Kasumi-1 (cell line): Measurements from ENCODE around the gene SCUBE2.

Experiments
- DNase-seq, 2 experiments: peaks; one replicate each; lab custom pipeline; 2025; lab: John Stamatoyannopoulos, UW

The SCUBE2 gene

GRCh38 chr11:9091044-9091922 is at the start of gene SCUBE2:
TSS of gene SCUBE2 (minus strand) at chr11:9091599. CDS start at chr11:9091528, 71 bp downstream.
- DNase-seq = no peak

- no peak for DNase-seq
These were observed 49.8 kb upstream of the SCUBE2 start for GRCh38 chr11:9141186-9141585.

- DNase-seq = no peak
These were observed 48.4 kb upstream of the SCUBE2 start for GRCh38 chr11:9139628-9140357.

DNA sequence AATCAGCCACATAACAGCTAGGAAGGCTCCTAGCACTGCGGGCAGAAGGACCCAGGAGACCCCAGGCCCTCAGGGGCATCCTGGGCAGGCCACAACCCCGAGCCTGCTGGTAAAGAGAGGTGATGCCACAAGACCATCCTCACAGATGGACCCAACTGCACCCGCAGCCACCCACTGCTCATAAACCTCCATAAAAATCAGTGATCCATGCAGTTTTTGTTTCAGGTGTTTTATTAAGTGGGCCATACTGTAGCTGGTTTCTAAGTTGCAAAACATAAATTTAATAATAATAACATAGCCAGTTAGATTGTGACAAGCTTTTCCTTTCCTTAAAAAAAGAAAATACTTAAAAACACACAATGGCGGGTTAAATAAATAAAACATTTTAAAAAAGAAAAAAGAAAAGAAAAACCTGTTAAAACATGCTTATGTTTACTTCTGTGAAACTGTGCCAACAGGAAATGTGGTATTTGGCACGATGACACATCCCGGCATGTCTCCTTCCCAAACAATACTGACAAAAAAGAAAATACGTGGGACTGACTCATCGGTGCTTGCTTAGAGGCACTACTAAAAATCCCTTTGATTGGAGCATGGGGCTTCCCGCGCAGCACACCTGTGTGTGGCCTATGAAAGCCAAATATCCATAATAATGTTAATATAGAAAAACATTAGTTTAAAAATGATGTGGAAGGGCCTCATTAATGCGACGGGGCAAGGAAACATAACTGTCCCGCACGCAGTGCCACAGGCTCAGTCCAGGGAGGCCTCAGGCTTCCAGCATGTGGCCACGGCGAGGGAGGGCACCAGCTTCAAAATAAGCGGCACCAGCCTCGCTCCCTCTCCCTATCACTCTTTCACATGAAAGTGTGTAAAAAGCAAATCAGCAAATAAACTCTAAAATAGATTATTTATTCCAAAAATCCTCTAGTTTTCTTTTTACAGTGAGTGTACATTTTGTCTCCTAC is 47.5 kb upstream of the SCUBE2 start:
- DNase-seq = no peak

DNA sequence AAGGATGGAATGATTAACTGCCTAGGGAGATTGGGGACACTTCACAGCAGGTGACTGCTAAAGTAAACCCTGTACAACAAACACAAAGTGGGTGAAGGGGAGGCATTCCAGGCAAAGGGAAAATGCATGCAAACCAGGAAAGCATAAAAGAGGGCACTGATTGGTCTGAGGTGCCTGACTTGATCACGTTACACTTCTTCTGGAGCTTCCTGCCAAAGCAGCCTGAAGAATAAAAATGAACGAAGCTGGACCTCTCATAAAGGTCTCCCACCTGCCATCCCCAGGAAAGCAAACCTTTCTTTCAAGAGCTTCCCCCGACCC is 46.7 kb upstream of the SCUBE2 start:
- no peak for DNase-seq

DNA sequence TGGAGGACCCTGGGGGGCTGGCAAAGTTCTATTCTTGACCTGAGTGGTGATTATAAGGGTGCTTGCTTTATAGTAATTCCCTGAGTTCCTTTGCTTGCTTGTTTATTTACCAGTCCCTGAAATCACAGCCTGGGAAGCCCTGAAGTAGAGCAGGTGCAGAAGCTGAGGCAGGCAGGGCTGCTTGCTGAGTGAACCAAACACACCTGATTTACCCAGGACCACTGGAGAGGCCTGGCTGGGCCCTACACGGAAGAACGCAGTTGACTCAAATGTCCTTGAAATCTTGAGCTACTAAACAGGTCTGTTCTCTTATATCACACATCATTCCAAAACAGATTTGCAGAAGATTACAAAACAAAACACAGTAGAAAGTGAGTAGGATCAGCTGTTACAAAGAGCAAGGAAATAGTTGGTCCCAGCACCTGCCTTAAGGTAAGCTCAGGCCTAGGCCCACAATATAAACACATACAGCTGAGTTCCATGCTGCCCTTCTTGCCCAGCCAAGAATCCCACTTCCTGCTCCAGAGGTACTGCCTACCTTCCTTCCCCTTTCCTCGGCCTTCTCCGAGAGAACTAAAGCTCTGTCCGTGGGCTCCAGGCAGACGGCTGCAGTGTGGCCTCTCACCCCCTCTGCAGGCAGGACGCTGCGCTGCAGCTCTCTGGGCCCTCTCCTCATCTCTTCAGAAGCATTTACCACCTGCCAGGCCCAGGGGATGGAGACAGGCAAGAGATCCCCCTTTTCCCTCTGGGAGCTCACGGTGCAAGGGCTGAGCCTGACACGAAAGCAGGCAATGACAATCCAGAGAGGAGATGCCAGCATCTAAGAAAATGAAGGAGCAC is 46.1 kb upstream of the SCUBE2 start:
- DNase-seq = peak; percentile 75 to 80

DNA sequence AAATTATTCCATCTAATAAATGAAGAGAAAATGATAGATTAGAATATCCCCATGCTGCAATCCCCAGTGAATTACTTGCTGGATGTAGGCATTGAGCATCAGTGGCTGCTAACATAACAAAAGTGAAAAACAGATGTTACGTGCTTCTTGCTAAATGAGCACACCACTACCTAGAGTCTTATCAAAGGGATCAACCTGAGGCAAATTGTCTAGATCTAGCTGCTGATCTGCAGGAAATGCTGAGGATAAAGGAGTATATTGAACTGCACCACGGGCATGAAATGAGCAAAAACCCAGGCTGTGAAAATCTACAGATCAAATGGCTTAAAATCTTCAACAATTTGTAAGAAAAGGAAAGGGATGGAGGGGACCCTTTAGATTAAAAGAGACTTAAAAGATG is 45.3 kb upstream of the SCUBE2 start:
- no peak for DNase-seq

GRCh38 chr11:9133956-9134355 is 42.6 kb upstream of the SCUBE2 start:
- DNase-seq = no peak

- no peak for DNase-seq
These were observed 40.9 kb upstream of the SCUBE2 start for GRCh38 chr11:9132203-9132878.

GRCh38 chr11:9130297-9130696 is 38.9 kb upstream of the SCUBE2 start:
- DNase-seq = peak; percentile 47 to 77

- no peak for DNase-seq
These were observed 35.2 kb upstream of the SCUBE2 start for GRCh38 chr11:9126636-9127035.

GRCh38 chr11:9125185-9125886 is 33.9 kb upstream of the SCUBE2 start:
- no peak for DNase-seq

DNA sequence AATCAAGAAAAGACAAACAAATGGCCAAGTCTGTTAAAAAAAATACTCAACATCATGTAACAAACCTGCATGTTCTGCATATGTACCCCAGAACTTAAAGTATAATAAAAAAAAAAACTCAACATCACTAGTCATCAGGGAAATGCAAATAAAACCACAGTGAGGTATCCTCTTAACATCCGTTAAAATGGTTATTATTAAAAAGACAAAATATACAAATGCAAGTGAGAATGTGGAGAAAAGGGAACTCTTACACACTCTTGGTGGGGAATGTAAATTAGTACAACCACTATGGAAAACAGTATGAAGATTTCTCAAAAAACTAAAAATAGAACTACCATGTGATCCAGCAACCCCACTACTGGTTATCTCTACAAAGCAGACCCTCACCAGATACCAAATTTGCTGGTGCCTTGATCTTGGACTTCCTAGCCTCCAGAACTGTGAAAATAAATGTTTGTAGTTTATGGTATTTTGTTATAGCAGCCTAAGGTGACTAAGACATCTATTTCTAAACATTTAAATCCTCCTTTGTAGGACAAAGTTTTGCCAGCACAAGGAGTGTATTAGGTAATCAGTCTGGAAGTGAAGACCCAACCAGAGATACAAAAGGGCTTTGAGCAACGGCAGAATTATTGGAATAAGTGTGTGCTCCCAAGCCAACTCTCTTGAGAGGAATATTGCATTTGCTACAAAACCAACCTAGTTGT is 32.4 kb upstream of the SCUBE2 start:
- DNase-seq = no peak

DNA sequence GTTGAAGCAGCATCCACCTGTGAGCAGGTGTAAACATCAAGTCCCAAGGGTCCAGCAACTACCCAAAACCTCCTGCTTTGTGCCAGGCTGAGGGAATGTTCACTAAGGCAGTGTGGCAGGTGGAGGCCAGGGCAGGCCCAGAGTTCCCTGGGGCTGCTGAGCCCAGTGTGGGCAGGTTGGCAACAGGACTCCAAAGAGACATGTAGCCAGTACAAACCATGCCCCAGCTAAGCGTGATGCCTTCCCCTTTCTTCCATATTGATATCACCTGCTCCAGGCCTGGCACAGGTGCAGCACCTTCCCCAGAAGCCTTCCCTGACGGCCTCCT is 30.0 kb upstream of the SCUBE2 start:
- DNase-seq = no peak

DNA sequence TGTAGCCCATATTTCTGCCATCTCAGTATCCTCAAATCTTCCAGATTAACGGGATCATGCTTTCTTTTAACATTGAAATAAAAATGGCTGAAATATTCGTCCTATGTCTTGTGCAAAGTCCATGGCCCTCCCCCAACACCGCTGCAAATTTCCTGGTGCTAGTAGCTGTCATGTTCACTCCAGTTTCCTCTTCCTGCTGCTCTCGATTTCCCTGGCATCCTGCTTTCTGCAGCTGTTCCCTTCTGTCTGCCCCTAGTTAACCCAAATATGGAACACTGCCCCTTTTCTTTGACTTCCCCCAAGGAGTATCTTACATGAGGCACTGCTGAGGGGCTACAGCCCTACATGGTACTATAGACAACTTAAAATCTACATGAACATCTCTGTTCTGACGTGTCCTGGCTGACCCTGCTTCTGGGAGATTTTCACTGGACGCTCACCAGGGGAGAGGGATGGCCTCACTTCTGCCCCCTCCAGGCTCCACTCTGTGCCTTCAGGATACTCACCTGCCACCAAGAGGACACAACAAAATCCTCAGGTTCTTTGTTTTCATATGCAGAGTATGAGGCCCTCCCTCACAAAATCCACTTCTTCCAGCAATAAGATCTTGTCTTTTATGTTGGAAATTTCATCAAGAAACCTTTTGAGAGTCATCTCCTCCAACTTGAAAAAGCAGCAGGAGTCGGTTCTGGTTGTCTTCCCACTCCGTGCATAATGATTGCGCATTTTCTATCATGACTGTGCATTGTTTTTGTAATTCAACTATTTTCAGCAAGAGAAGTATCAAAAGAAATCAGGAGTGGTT is 29.5 kb upstream of the SCUBE2 start:
- DNase-seq = no peak

DNA sequence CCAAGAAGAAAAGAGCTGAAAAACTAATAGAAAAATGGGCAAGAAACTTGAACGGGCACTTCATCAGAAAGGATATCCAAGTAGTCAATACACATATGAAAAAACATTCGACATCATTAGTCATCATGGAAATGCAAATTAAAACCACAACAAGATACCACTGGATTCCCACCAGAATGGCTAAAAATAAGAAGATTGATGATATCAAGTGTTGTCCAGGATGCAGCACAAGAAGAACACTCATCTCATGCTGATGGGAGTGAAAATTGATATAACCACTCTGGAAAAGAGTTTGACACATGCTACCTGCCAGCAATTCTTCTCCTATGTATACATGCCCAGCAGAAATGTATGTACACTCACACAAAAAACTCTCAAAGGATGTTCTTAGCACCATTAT is 26.9 kb upstream of the SCUBE2 start:
- no peak for DNase-seq

DNA sequence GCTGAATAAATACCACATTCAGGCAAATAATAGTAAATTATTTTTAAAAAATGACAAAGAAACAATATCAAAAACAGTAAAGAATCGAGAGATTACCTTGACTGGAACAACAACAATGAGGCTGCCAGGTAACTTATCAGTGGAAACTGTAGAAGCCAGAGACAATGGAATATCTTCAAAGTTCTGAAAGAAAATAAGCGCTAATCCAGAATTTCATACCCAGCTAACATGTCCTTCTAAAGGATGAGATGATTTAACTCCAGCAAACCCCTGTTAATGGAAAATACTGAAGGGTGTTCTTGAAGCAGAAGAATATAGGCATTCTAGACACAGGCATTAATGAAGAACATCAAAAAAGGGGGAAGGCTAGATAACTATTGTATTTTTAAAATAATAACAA is 20.7 kb upstream of the SCUBE2 start:
- DNase-seq = no peak

GRCh38 chr11:9109858-9110731 is 18.7 kb upstream of the SCUBE2 start:
- DNase-seq = no peak
